Measurements from ENCODE around the gene VSIG10.

The VSIG10 gene

GRCh38 chr12:118046430-118046829 is 57.4 kb downstream of the VSIG10 start:
- in situ Hi-C loops (cut with MboI; ENCODE audit: low pct_unique_long_range_greater_than_20kb, low sequenced_read_pairs, unreplicated experiment) = no loop called here

GRCh38 chr12:118044577-118044976 is 59.2 kb downstream of the VSIG10 start:
- DNase-seq (ENCODE audit: low spot score) = no peak
- no peak for TF ChIP-seq CTCF (IDR thresholded peaks at IDR 0.05; ENCODE audit: extremely low read depth, insufficient read depth, missing control alignments)
- in situ Hi-C loops (cut with MboI; ENCODE audit: low pct_unique_long_range_greater_than_20kb, low sequenced_read_pairs, unreplicated experiment) = no loop called here

More at GRCh38 chr12:118046430-118046829, 57.4 kb downstream of the VSIG10 start:
- no peak for DNase-seq (ENCODE audit: low spot score)
- no peak for TF ChIP-seq CTCF (IDR thresholded peaks at IDR 0.05; ENCODE audit: extremely low read depth, insufficient read depth, missing control alignments)

GRCh38 chr12:118044075-118044474 is 59.7 kb downstream of the VSIG10 start:
- no peak for TF ChIP-seq CTCF (IDR thresholded peaks at IDR 0.05; ENCODE audit: extremely low read depth, insufficient read depth, missing control alignments)
- in situ Hi-C loops (cut with MboI; ENCODE audit: low pct_unique_long_range_greater_than_20kb, low sequenced_read_pairs, unreplicated experiment) = no loop called here
- DNase-seq (ENCODE audit: low spot score) = no peak

GRCh38 chr12:118042091-118042490 is 61.7 kb downstream of the VSIG10 start:
- in situ Hi-C loops (cut with MboI; ENCODE audit: low pct_unique_long_range_greater_than_20kb, low sequenced_read_pairs, unreplicated experiment) = no loop called here
- no peak for TF ChIP-seq CTCF (IDR thresholded peaks at IDR 0.05; ENCODE audit: extremely low read depth, insufficient read depth, missing control alignments)
- DNase-seq (ENCODE audit: low spot score) = no peak

- in situ Hi-C loops (cut with MboI; ENCODE audit: low pct_unique_long_range_greater_than_20kb, low sequenced_read_pairs, unreplicated experiment) = no loop called here
- no peak for DNase-seq (ENCODE audit: low spot score)
- no peak for TF ChIP-seq CTCF (IDR thresholded peaks at IDR 0.05; ENCODE audit: extremely low read depth, insufficient read depth, missing control alignments)
Measured at GRCh38 chr12:118038137-118038536, 65.7 kb downstream of the VSIG10 start.

- no peak for DNase-seq (ENCODE audit: low spot score)
- in situ Hi-C loops (cut with MboI; ENCODE audit: low pct_unique_long_range_greater_than_20kb, low sequenced_read_pairs, unreplicated experiment) = no loop called here
- no peak for TF ChIP-seq CTCF (IDR thresholded peaks at IDR 0.05; ENCODE audit: extremely low read depth, insufficient read depth, missing control alignments)
Measured at GRCh38 chr12:118036672-118037411, 67.0 kb downstream of the VSIG10 start.

Measured in GM13977 (cell line).